ENCODE measurements around the gene LTBP1.
"Not testable (repeated sequence)": the region's sequence is repeated elsewhere in the genome, so short reads cannot be mapped to it uniquely, and the experiment has no call there.

DNA sequence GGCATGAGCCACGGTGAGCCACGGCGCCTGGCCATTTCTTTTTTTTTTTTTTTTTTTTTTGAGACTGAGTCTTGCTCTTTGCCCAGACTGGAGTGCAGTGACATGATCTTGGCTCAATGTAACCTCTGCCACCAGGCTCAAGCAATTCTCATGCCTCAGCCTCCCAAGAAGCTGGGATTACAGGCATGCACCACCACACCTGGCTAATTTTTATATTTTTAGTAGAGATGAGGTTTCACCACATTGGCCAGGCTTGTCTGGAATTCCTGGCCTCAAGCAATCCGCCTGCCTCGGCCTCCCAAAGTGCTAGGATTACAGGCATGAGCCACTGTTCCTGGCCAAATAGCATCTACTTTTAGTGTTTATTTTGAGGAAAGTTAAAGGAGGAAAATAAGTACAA lies 25.3 kb upstream of the LTBP1 start:
- not testable (repeated sequence) for TF ChIP-seq POLR2AphosphoS5, POLR2A (IDR thresholded peaks at IDR 0.05)
- TF ChIP-seq, protein P1, sequence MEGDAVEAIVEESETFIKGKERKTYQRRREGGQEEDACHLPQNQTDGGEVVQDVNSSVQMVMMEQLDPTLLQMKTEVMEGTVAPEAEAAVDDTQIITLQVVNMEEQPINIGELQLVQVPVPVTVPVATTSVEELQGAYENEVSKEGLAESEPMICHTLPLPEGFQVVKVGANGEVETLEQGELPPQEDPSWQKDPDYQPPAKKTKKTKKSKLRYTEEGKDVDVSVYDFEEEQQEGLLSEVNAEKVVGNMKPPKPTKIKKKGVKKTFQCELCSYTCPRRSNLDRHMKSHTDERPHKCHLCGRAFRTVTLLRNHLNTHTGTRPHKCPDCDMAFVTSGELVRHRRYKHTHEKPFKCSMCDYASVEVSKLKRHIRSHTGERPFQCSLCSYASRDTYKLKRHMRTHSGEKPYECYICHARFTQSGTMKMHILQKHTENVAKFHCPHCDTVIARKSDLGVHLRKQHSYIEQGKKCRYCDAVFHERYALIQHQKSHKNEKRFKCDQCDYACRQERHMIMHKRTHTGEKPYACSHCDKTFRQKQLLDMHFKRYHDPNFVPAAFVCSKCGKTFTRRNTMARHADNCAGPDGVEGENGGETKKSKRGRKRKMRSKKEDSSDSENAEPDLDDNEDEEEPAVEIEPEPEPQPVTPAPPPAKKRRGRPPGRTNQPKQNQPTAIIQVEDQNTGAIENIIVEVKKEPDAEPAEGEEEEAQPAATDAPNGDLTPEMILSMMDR (IDR thresholded peaks at IDR 0.05), result not testable (repeated sequence)

Data from breast epithelium (tissue), 3 donors.